DMS114 treated with DMSO at 0.1 percent for 48 hours (cell line): Measurements from ENCODE around the gene COPS6.
A peak's percentile ranks its signal among the peaks of the same experiment; 100 is the strongest.

Experiments used
- DNase-seq: peaks from one replicate; lab custom pipeline; 2025; ENCODE audit not compliant: unreplicated experiment; lab: John Stamatoyannopoulos, UW

COPS6 gene

GRCh38 chr7:100088621-100089457 lies at the start of gene COPS6:
Gene COPS6 (plus strand): TSS chr7:100088969. CDS start chr7:100088991, 22 bp downstream.
- peak; percentile 43 for DNase-seq

GRCh38 chr7:100040575-100040974 lies 48.2 kb upstream of the COPS6 start:
- DNase-seq = no peak

DNA sequence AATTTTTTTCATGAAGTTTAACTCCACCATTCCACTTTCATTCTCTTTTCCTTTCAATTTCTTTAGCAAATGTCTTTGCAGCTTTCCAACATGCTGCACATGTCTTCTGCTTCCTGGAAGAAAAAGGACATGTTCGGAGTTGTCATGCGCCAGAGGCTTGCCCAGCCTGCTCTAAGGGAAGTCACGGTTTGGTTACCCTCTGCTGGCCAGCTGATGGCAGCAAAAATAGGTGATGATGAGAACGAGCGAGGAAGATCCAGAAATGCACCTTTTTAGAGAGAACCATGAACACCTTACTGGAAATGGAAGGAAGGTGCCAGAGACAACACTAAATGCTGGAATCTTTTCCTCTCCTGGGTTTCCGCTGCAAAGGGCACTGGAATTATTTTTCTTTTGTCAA lies 44.1 kb upstream of the COPS6 start:
- no peak for DNase-seq

DNA sequence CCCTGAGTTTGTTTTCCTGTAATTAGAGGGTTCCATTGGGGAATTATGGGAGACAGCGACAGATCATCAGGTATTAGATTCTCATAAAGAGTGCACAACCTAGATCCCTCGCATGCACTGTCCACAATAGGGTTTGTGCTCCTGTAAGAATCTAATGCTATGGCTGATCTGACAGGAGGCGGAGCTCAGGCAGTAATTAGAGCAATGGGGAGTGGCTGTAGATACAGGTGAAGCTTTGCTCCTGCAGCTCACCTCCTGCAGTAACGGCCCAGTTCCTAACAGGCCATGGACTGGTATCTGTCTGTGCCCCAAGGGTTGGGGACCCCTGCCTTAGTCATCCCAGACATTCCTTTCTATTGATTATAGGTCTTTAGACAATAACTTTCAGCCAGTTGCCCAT lies 40.1 kb upstream of the COPS6 start:
- no peak for DNase-seq

DNA sequence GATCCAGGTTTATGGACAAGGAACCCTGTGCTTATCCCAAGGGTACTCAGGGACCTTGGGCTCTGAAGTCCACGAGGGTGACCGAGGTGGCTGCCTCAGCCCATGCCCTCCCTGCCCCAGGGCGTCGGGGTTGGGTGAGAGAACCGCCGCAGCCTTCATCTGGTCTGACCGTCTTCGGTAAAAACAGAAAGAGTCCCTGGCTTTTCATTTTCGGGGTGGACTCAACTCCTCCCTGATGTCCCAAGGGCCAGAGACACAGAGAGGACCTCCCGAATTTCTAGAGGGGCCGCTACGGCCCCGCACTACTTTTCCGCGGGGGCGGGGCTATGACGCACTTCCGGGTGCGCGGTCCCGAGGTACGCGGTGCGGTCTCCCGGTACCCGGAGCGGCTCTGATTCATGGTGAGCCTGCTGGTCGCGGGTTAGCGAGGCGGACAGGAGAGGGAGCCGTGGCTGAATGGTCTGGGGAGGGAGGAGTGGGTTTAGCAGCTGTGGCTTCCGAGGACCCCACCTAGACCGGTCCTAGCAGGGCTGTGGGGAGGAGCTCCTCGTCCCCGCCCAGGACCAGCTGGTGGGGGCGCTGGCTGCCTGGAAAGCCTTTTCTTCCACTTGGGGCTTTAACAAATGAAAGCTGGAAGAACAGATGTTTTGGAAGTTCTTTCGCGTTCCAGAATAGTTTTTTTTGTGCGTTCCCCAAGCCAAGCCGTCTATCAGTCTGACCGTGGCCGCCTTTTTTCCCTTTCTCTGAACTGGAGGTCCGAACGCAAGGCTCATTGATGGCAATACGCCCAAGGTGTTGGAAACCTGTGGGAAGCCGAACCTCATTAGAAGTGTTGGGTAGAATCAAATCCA lies 39.1 kb upstream of the COPS6 start, which contains the start of gene ZSCAN21:
ZSCAN21 (plus strand) TSS at position 334 of the 851 bp plus-strand sequence. CDS start 7,233 bp downstream, outside the sequence.
- peak; percentile 55 for DNase-seq

DNA sequence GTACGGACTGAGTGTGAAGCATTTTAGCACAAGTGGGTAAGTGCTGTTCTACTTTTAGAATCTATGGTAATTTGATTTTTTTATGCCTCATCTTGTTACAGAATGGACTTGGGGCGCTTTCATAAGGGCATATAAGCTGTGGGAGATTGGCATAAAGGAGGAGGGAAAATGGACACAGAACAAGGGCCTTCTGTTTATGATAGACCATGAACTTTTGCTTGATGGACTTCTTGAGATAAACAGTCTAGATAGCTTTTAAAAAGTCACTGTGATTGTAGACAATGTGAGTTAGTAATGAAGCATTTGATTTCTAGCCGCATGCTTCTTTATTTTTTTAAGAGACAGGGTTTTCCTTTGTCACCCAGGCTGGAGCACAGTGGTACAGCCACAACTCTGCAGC lies 37.2 kb upstream of the COPS6 start:
- DNase-seq = no peak

- DNase-seq = peak; percentile 69
Observed at GRCh38 chr7:100053215-100053614, 35.6 kb upstream of the COPS6 start.

DNA sequence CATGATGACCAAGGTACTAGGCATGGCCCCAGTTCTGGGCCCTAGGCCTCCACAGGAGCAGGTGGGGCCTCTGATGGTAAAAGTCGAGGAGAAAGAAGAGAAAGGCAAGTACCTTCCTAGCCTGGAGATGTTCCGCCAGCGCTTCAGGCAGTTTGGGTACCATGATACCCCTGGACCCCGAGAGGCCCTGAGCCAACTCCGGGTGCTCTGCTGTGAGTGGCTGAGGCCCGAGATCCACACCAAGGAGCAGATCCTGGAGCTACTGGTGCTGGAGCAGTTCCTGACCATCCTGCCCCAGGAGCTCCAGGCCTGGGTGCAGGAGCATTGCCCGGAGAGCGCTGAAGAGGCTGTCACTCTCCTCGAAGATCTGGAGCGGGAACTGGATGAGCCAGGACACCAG lies 31.8 kb upstream of the COPS6 start:
- DNase-seq = no peak

GRCh38 chr7:100059251-100059739 lies 29.5 kb upstream of the COPS6 start:
- no peak for DNase-seq

DNA sequence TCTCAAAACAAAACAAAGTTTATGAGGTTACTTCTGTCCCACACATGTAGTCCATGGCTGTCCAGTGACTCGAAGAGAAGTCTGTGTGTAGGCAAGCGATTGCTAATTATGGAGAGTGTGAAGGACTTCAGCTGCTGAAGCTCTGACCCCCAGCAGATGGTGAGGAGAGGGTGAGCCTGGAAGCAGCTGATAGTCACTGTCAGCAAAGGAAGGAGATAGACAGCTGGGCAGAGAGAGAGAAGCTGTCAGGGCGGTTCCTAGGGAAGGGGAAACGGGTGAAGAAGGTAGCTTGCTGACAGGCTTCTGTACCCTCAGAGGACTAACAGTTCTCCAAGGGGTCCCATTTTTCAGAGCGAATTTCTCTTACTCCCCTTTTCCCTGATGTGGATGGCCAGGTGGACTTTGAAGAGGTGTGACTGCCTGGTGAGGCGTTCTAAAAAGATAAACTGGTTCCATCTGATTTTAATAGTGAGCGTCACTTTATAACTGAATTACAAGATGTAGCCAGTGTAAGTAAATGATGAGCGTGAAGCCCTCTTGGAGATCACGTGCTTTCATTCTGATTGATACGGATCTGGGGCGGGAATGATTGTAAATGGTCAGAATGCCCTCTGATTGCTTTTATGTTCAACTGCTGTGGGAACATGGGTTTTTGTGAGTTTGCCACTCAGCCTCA lies 27.1 kb upstream of the COPS6 start:
- no peak for DNase-seq

GRCh38 chr7:100063376-100063775 lies 25.4 kb upstream of the COPS6 start:
- DNase-seq = no peak

DNA sequence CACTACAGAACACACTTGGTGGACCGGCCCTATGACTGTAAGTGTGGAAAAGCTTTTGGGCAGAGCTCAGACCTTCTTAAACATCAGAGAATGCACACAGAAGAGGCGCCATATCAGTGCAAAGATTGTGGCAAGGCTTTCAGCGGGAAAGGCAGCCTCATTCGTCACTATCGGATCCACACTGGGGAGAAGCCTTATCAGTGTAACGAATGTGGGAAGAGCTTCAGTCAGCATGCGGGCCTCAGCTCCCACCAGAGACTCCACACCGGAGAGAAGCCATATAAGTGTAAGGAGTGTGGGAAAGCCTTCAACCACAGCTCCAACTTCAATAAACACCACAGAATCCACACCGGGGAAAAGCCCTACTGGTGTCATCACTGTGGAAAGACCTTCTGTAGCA lies 24.6 kb upstream of the COPS6 start:
- DNase-seq = no peak

DNA sequence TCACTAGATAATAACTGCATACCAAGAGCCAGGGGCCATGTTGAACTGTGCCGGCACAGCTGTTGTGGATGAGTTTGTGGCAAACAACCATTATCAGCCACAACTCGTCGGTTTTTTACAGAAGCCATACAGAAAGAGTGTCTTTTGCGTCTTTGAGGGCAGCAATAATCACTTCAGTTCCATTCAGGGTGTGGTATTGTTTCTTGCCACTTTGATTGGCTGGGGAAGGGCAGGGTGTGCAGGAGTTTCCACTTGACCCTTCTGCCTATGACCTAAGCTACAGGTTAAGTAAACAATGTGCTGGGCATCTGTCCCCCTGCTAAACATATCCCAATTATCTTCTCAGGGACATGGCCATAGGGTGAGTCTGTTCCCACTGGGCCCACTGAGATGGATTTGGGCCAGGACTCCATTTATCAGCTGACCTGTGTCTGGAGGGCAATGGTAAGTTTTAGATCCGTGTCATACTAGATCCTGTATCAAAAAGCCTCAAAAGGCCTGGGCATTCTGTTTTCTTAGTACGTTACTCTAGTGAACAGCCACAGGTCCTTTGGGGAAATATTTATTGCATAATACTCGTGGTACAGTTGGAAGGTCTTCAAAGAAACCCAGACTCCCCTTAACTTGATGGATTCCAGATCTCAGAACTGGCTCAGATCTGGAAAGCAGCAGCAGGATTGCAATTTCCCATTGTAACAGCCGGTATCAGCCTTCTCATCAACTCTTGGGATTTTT lies 23.1 kb upstream of the COPS6 start:
- no peak for DNase-seq

GRCh38 chr7:100066953-100067352 lies 21.8 kb upstream of the COPS6 start:
- no peak for DNase-seq

GRCh38 chr7:100069991-100070390 lies 18.8 kb upstream of the COPS6 start:
- no peak for DNase-seq

DNA sequence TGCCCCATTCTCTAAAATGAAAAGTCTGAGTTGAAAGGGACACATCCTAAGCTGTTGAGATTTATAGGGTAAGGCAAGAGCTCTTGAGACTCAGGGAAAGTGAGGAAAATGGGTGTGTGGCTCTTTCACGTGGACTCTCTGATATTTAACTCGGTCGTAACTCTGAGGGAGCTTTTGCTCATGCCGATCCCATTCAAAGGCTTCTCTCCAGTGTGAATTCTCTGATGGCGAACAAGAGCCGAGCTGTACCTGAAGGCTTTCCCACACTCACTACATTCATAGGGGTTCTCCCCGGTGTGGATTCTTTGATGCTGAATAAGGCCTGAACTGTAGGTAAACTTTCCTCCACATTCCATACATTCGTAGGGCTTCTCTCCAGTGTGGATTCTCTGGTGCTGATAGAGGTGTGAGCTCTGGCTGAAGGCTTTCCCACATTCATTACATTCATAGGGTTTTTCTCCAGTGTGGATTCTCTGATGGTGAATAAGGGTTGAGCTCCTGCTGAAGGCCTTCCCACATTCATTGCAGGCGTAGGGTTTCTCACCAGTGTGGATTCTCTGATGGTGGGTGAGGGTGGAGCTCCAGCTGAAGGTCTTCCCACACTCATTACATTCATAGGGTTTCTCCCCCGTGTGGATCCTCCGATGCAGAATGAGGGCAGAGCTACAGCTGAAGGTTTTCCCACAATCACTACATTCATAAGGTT lies 17.6 kb upstream of the COPS6 start:
- DNase-seq = no peak

- no peak for DNase-seq
Observed at GRCh38 chr7:100072462-100072861, 16.3 kb upstream of the COPS6 start.

- DNase-seq = no peak
Observed at GRCh38 chr7:100074841-100075240, 13.9 kb upstream of the COPS6 start.

GRCh38 chr7:100075418-100075817 lies 13.4 kb upstream of the COPS6 start:
- DNase-seq = no peak

DNA sequence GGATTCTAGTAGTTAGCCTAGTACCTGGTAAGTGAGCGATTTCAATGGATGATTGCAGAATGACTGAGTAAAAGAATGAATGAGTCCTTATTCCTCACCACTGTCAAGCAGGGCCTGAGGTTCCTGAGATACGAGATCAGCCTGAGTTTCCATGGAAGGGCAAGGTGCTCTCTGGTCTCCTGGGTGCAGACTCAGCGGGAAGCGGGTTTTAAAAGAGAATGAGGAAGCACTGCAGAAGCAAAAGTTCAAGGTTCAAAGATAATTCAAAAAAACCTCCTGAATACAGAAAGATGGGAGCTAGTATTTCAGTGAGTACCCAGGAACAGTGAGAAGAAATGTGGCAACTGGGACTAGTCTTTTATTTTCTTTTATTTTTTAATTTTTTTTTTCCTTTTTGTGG lies 11.6 kb upstream of the COPS6 start:
- DNase-seq = no peak
